CD8-positive, alpha-beta memory T cell (primary cell): ENCODE results near the gene SURF1. TPM values are rescaled to one million over a fixed set of nuclear protein-coding genes. Genes with fewer than 3 reads are reported as not detected.

Source experiments
- CTCF ChIA-PET: fragments of 350-600 bp; sonication (Branson Sonifier 250); formaldehyde crosslinking; loops from one replicate; lab custom pipeline; 2021; ENCODE audit warnings: antibody characterized with exemption; lab: Charles Lee
- POLR2A ChIA-PET: fragments of 350-600 bp; sonication (Branson Sonifier 250); formaldehyde crosslinking; loops from one replicate; lab custom pipeline; 2021; ENCODE audit warnings: antibody characterized with exemption; lab: Charles Lee
- DNase-seq, 5 donors: peaks; one replicate each; pipeline versions ENCODE4 v3.0.0 to v3.0.0-alpha.2; 2020 to 2022; ENCODE audit warnings: mixed read lengths in 1 of 5
- H3K27ac ChIP-seq: one replicate; pipeline ENCODE4 v1.7.0; 2013; ENCODE audit warnings: low read depth, mild to moderate bottlenecking, low read length, moderate library complexity
- H3K27me3 ChIP-seq: 2 replicates; pipeline ENCODE4 v1.7.0; 2013; ENCODE audit warnings: low read length, mild to moderate bottlenecking; ENCODE audit not compliant: insufficient read depth, poor library complexity, severe bottlenecking
- H3K36me3 ChIP-seq: 2 replicates; pipeline ENCODE4 v1.7.0; 2013; ENCODE audit warnings: mild to moderate bottlenecking, low read length, moderate library complexity; ENCODE audit not compliant: insufficient read depth
- H3K4me1 ChIP-seq: 2 replicates; pipeline ENCODE4 v1.7.0; 2013; ENCODE audit warnings: mild to moderate bottlenecking, low read length, moderate library complexity; ENCODE audit not compliant: insufficient read depth
- H3K4me3 ChIP-seq: 2 replicates; pipeline ENCODE4 v1.7.0; 2013; ENCODE audit warnings: mild to moderate bottlenecking, low read length
- H3K9me3 ChIP-seq: 2 replicates; pipeline ENCODE4 v1.7.0; 2013; ENCODE audit warnings: mild to moderate bottlenecking, low read length
- H3K27ac Mint-ChIP-seq, 8 donors: one replicate each; pipeline ENCODE4 v1.8.0; 2020 to 2021; ENCODE audit warnings: mixed read lengths in 8 of 8, mild to moderate bottlenecking in 6 of 8, inconsistent platforms in 3 of 8, moderate library complexity in 3 of 8
- H3K27me3 Mint-ChIP-seq, 2 donors: one replicate each; pipeline ENCODE4 v1.8.0; 2020 to 2021; ENCODE audit warnings: mixed read lengths in 2 of 2, mild to moderate bottlenecking in 1 of 2, moderate library complexity in 1 of 2
- H3K36me3 Mint-ChIP-seq, 3 donors: one replicate each; pipeline ENCODE4 v1.8.0; 2020 to 2021; ENCODE audit warnings: mixed read lengths in 3 of 3, inconsistent platforms in 1 of 3, mild to moderate bottlenecking in 1 of 3
- H3K4me1 Mint-ChIP-seq, 3 donors: one replicate each; pipeline ENCODE4 v1.8.0; 2020 to 2021; ENCODE audit warnings: mixed read lengths in 3 of 3, inconsistent platforms in 1 of 3, mild to moderate bottlenecking in 1 of 3
- H3K4me3 Mint-ChIP-seq, 7 donors: one replicate each; pipeline ENCODE4 v1.8.0; 2020 to 2021; ENCODE audit warnings: mixed read lengths in 7 of 7, mild to moderate bottlenecking in 6 of 7, moderate library complexity in 4 of 7, inconsistent platforms in 2 of 7
- H3K9me3 Mint-ChIP-seq, 5 donors: one replicate each; pipeline ENCODE4 v1.8.0; 2020 to 2022; ENCODE audit warnings: mixed read lengths in 5 of 5, mild to moderate bottlenecking in 3 of 5, moderate library complexity in 2 of 5, inconsistent platforms in 1 of 5
- polyA plus RNA-seq: library from polyadenylated mRNA; unstranded; fragments of 300-500 nt; fragmentation: Illumina TruSeq; gene quantifications from one replicate; pipeline ENCODE4 v1.2.3, GENCODE V29; 2021
- total RNA-seq, 2 experiments: library from RNA; stranded (reverse); gene quantifications; one replicate each; pipeline ENCODE4 v1.2.3, GENCODE V29; 2021

Gene SURF1
- total and polyA plus RNA-seq, 3 experiments from 2014 or later = 35.9 to 110 (median 37.8) TPM

- ChIA-PET CTCF (no interaction called here), POLR2A (no interaction called here)
- H3K4me3 Mint-ChIP-seq = no peak overlapping the region
- no peaks in the 10 kb centered on the region for H3K4me1 Mint-ChIP-seq
- no peak for DNase-seq
- no peaks in the 10 kb centered on the region for H3K36me3 Mint-ChIP-seq
- no peaks in the 10 kb centered on the region for H3K36me3 ChIP-seq
- no peaks in the 10 kb centered on the region for H3K9me3 ChIP-seq
- peaks cover 3% of the 10 kb centered on the region for H3K27me3 ChIP-seq
- no peak overlapping the region for H3K4me3 ChIP-seq
- no peak overlapping the region for H3K27ac ChIP-seq
- H3K9me3 Mint-ChIP-seq = no peaks in the 10 kb centered on the region
- H3K4me1 ChIP-seq = no peaks in the 10 kb centered on the region
- H3K27me3 Mint-ChIP-seq = peaks cover 8% of the 10 kb centered on the region in 2 donors
- H3K27ac Mint-ChIP-seq = no peak overlapping the region
Measured at GRCh38 chr9:133390713-133391112, 34.4 kb upstream of the SURF1 start.

GRCh38 chr9:133389562-133389961, 33.3 kb upstream of the SURF1 start:
- no peak for DNase-seq
- H3K4me1 Mint-ChIP-seq = no peaks in the 10 kb centered on the region
- POLR2A ChIA-PET = interaction anchor here (0.6 kb wide), 1 partner anchor 42 kb away, joined by 5 read pairs; the partner anchor contains the start of genes MED22 and RPL7A

GRCh38 chr9:133389025-133389557, 32.8 kb upstream of the SURF1 start:
- no peak for DNase-seq
- Mint-ChIP-seq H3K9me3 (no peaks in the 10 kb centered on the region), H3K36me3 (no peaks in the 10 kb centered on the region), H3K4me1 (no peaks in the 10 kb centered on the region), H3K27ac (peak overlapping the region in 1 of 8 donors; percentile 33), H3K27me3 (peaks cover 8% of the 10 kb centered on the region in 2 donors), H3K4me3 (no peak overlapping the region)
- H3K9me3 ChIP-seq = no peaks in the 10 kb centered on the region
- CTCF ChIA-PET = interaction anchor here (1.0 kb wide), 1 partner anchor 97 kb away, joined by 3 read pairs; no protein-coding TSS in a partner anchor
- POLR2A ChIA-PET = no interaction called here
- H3K36me3 ChIP-seq = no peaks in the 10 kb centered on the region
- H3K4me1 ChIP-seq = no peaks in the 10 kb centered on the region
- H3K27me3 ChIP-seq = peaks cover 3% of the 10 kb centered on the region
- H3K4me3 ChIP-seq = no peak overlapping the region
- H3K27ac ChIP-seq = no peak overlapping the region

More at GRCh38 chr9:133389562-133389961, 33.3 kb upstream of the SURF1 start:
- H3K27me3 ChIP-seq = peaks cover 3% of the 10 kb centered on the region
- CTCF ChIA-PET = no interaction called here
- H3K36me3 ChIP-seq = no peaks in the 10 kb centered on the region
- H3K36me3 Mint-ChIP-seq = no peaks in the 10 kb centered on the region
- H3K4me1 ChIP-seq = no peaks in the 10 kb centered on the region
- no peak overlapping the region for H3K4me3 ChIP-seq
- no peaks in the 10 kb centered on the region for H3K9me3 Mint-ChIP-seq
- H3K4me3 Mint-ChIP-seq = no peak overlapping the region
- no peaks in the 10 kb centered on the region for H3K9me3 ChIP-seq
- H3K27ac ChIP-seq = no peak overlapping the region
- peaks cover 8% of the 10 kb centered on the region in 2 donors for H3K27me3 Mint-ChIP-seq
- H3K27ac Mint-ChIP-seq = no peak overlapping the region

GRCh38 chr9:133387680-133388079, 31.4 kb upstream of the SURF1 start:
- ChIA-PET CTCF (interaction anchor here (1.0 kb wide), 1 partner anchor 11 kb away, joined by 3 read pairs; no protein-coding TSS in a partner anchor), POLR2A (no interaction called here)
- H3K27me3 ChIP-seq = peaks cover 3% of the 10 kb centered on the region
- H3K9me3 ChIP-seq = no peaks in the 10 kb centered on the region
- H3K4me1 ChIP-seq = no peaks in the 10 kb centered on the region
- H3K4me3 ChIP-seq = no peak overlapping the region
- Mint-ChIP-seq H3K4me3 (no peak overlapping the region), H3K27me3 (peaks cover 8% of the 10 kb centered on the region in 2 donors), H3K36me3 (no peaks in the 10 kb centered on the region), H3K4me1 (no peaks in the 10 kb centered on the region), H3K27ac (no peak overlapping the region), H3K9me3 (no peaks in the 10 kb centered on the region)
- no peak for DNase-seq
- H3K27ac ChIP-seq = no peak overlapping the region
- H3K36me3 ChIP-seq = no peaks in the 10 kb centered on the region

- Histone ChIP-seq H3K36me3 (no peaks in the 10 kb centered on the region), H3K27me3 (peaks cover 3% of the 10 kb centered on the region), H3K4me1 (no peaks in the 10 kb centered on the region), H3K27ac (no peak overlapping the region), H3K4me3 (no peak overlapping the region), H3K9me3 (no peaks in the 10 kb centered on the region)
- no peak overlapping the region for H3K27ac Mint-ChIP-seq
- no peak for DNase-seq
- ChIA-PET POLR2A (no interaction called here), CTCF (interaction anchor here (0.9 kb wide), 1 partner anchor 100 kb away, joined by 3 read pairs; no protein-coding TSS in a partner anchor)
- H3K9me3 Mint-ChIP-seq = no peaks in the 10 kb centered on the region
- peaks cover 8% of the 10 kb centered on the region in 2 donors for H3K27me3 Mint-ChIP-seq
- no peaks in the 10 kb centered on the region for H3K36me3 Mint-ChIP-seq
- no peaks in the 10 kb centered on the region for H3K4me1 Mint-ChIP-seq
- no peak overlapping the region for H3K4me3 Mint-ChIP-seq
Measured at GRCh38 chr9:133386338-133386737, 30.1 kb upstream of the SURF1 start.

GRCh38 chr9:133385452-133385851, 29.2 kb upstream of the SURF1 start:
- ChIA-PET POLR2A (no interaction called here), CTCF (no interaction called here)
- Histone ChIP-seq H3K9me3 (no peaks in the 10 kb centered on the region), H3K36me3 (no peaks in the 10 kb centered on the region), H3K4me3 (no peak overlapping the region), H3K4me1 (no peaks in the 10 kb centered on the region), H3K27ac (no peak overlapping the region), H3K27me3 (peaks cover 3% of the 10 kb centered on the region)
- no peak for DNase-seq
- no peak overlapping the region for H3K27ac Mint-ChIP-seq
- no peaks in the 10 kb centered on the region for H3K36me3 Mint-ChIP-seq
- peaks cover 8% of the 10 kb centered on the region in 2 donors for H3K27me3 Mint-ChIP-seq
- H3K4me3 Mint-ChIP-seq = no peak overlapping the region
- no peaks in the 10 kb centered on the region for H3K9me3 Mint-ChIP-seq
- no peaks in the 10 kb centered on the region for H3K4me1 Mint-ChIP-seq

- Histone ChIP-seq H3K9me3 (no peaks in the 10 kb centered on the region), H3K4me3 (no peak overlapping the region), H3K36me3 (no peaks in the 10 kb centered on the region), H3K27ac (no peak overlapping the region), H3K4me1 (no peaks in the 10 kb centered on the region), H3K27me3 (no peaks in the 10 kb centered on the region)
- ChIA-PET CTCF (no interaction called here), POLR2A (no interaction called here)
- Mint-ChIP-seq H3K4me1 (no peaks in the 10 kb centered on the region), H3K36me3 (no peaks in the 10 kb centered on the region), H3K27ac (no peak overlapping the region), H3K4me3 (no peak overlapping the region), H3K9me3 (no peaks in the 10 kb centered on the region), H3K27me3 (peaks cover 2 to 7% of the 10 kb centered on the region in 2 donors)
- DNase-seq = no peak
Measured at GRCh38 chr9:133384736-133385321, 28.5 kb upstream of the SURF1 start.

GRCh38 chr9:133383438-133383837, 27.2 kb upstream of the SURF1 start:
- Histone ChIP-seq H3K9me3 (no peaks in the 10 kb centered on the region), H3K4me3 (no peak overlapping the region), H3K36me3 (no peaks in the 10 kb centered on the region), H3K27me3 (no peaks in the 10 kb centered on the region), H3K27ac (no peak overlapping the region), H3K4me1 (no peaks in the 10 kb centered on the region)
- no peaks in the 10 kb centered on the region for H3K4me1 Mint-ChIP-seq
- ChIA-PET CTCF (no interaction called here), POLR2A (no interaction called here)
- no peak overlapping the region for H3K4me3 Mint-ChIP-seq
- H3K36me3 Mint-ChIP-seq = no peaks in the 10 kb centered on the region
- no peak for DNase-seq
- H3K9me3 Mint-ChIP-seq = no peaks in the 10 kb centered on the region
- H3K27ac Mint-ChIP-seq = no peak overlapping the region
- H3K27me3 Mint-ChIP-seq = peaks cover 0 to 4% of the 10 kb centered on the region in 2 donors
